GM18519 (cell line): ENCODE measurements around the gene LYSMD2.

Experiments used
- ATAC-seq: cut with Tn5 transposase; IDR thresholded peaks from one replicate; pipeline ENCODE4 v1.9.1; 2021; ENCODE audit warnings: mild to moderate bottlenecking, moderate library complexity; ENCODE audit not compliant: unreplicated experiment, low FRiP score

Gene LYSMD2

GRCh38 chr15:51752888-51753287 lies 15.4 kb upstream of the LYSMD2 start:
- ATAC-seq = no peak

GRCh38 chr15:51751697-51752683 lies 14.5 kb upstream of the LYSMD2 start:
- peak; percentile 14 for ATAC-seq

GRCh38 chr15:51750792-51751696 lies 13.6 kb upstream of the LYSMD2 start, which contains the start of gene TMOD2:
TMOD2 (plus strand) TSS chr15:51751597; CDS start chr15:51766442, 14,845 bp downstream.
- peak; percentile 65 for ATAC-seq

GRCh38 chr15:51750186-51750585 lies 12.7 kb upstream of the LYSMD2 start:
- no peak for ATAC-seq

GRCh38 chr15:51749307-51749706 lies 11.9 kb upstream of the LYSMD2 start:
- ATAC-seq = no peak

- no peak for ATAC-seq
Observed at GRCh38 chr15:51739061-51739712, 1.7 kb upstream of the LYSMD2 start.

GRCh38 chr15:51738553-51738952 lies 1.1 kb upstream of the LYSMD2 start:
- ATAC-seq = no peak

- ATAC-seq = no peak
Observed at GRCh38 chr15:51736751-51737521, 519 bp downstream of the LYSMD2 start.

GRCh38 chr15:51736069-51736468 lies 1.4 kb downstream of the LYSMD2 start:
- ATAC-seq = no peak

GRCh38 chr15:51735228-51736010 lies 2.0 kb downstream of the LYSMD2 start:
- no peak for ATAC-seq

GRCh38 chr15:51732646-51733045 lies 4.8 kb downstream of the LYSMD2 start:
- no peak for ATAC-seq

- ATAC-seq = peak; percentile 44
Observed at GRCh38 chr15:51731549-51732267, 5.7 kb downstream of the LYSMD2 start.

GRCh38 chr15:51727141-51727897 lies 10.1 kb downstream of the LYSMD2 start:
- ATAC-seq = no peak

- peak; percentile 82 for ATAC-seq
Observed at GRCh38 chr15:51726302-51727073, 11.0 kb downstream of the LYSMD2 start.

- no peak for ATAC-seq
Observed at GRCh38 chr15:51724673-51725072, 12.8 kb downstream of the LYSMD2 start.

GRCh38 chr15:51724199-51724598 lies 13.3 kb downstream of the LYSMD2 start:
- ATAC-seq = no peak
